ENCODE measurements around the gene BEGAIN.
A peak's percentile ranks its signal among the peaks of the same experiment; 100 is the strongest.

BEGAIN gene

GRCh38 chr14:100548295-100548655 is 38.9 kb downstream of the BEGAIN start:
- no peak for DNase-seq

- peak; percentile 43 for DNase-seq
These were observed 39.5 kb downstream of the BEGAIN start for GRCh38 chr14:100547633-100548294.

GRCh38 chr14:100546051-100546443 is 41.2 kb downstream of the BEGAIN start:
- no peak for DNase-seq

GRCh38 chr14:100545359-100545758 is 41.9 kb downstream of the BEGAIN start:
- DNase-seq = no peak

- DNase-seq = no peak
These were observed 42.6 kb downstream of the BEGAIN start for GRCh38 chr14:100544506-100545141.

GRCh38 chr14:100543471-100544455 is 43.5 kb downstream of the BEGAIN start:
- no peak for DNase-seq

GRCh38 chr14:100542619-100543205 is 44.5 kb downstream of the BEGAIN start:
- DNase-seq = no peak

GRCh38 chr14:100541621-100542560 is 45.3 kb downstream of the BEGAIN start:
- DNase-seq = no peak

- DNase-seq = no peak
These were observed 46.1 kb downstream of the BEGAIN start for GRCh38 chr14:100540926-100541620.

GRCh38 chr14:100540141-100540925 is 46.9 kb downstream of the BEGAIN start:
- no peak for DNase-seq

- DNase-seq = no peak
These were observed 47.5 kb downstream of the BEGAIN start for GRCh38 chr14:100539766-100540140.

GRCh38 chr14:100539003-100539660 is 48.1 kb downstream of the BEGAIN start:
- DNase-seq = no peak

- no peak for DNase-seq
These were observed 48.7 kb downstream of the BEGAIN start for GRCh38 chr14:100538351-100539002.

GRCh38 chr14:100537446-100538350 is 49.5 kb downstream of the BEGAIN start:
- no peak for DNase-seq

- no peak for DNase-seq
These were observed 50.3 kb downstream of the BEGAIN start for GRCh38 chr14:100536721-100537445.

- no peak for DNase-seq
These were observed 51.1 kb downstream of the BEGAIN start for GRCh38 chr14:100536121-100536510.

GRCh38 chr14:100535287-100536120 is 51.7 kb downstream of the BEGAIN start:
- DNase-seq = no peak
